ENCODE measurements around the gene MYOG. TPM values are rescaled to one million over a fixed set of nuclear protein-coding genes. Genes with fewer than 3 reads are reported as not detected.

Gene MYOG
- total and polyA plus RNA-seq, 10 of the 15 experiments (the other 5 are each of a cell fraction or from before 2014, with no cell fraction given): not detected

DNA sequence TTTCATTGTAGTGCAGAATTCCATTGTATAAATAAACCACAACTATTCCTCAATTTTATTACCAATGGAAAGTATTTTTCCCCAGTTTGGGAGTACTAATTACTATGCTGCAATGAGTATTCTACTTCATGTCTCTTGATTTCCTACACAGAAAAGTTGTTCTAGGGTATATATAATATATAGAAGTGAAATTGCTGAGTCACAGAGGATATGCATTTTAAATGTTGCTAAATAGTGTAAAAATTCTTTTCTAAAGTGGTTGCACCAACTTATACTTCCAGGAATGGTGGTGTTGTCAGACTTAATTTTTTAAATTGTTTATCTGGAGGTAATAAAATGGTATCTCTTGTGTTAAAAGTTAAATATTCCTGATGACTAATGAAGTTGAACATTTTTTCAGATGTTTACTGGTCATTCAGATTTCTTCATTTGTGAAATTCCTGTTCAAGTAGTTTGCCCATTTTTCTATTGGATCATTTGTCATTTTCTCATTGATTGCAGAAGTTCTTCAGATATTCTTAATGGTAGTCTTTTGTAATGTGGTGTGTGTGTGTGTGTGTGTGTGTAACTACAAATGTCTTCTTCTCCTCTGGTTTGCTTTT, 19.1 kb upstream of the MYOG start:
- intact Hi-C loops (cut with micrococcal nuclease; ENCODE audit: unreplicated experiment): no loop called here
- RAD21 ChIA-PET (ENCODE audit: unreplicated experiment): no interaction called here
- H3K9ac ChIP-seq (ENCODE audit: control insufficient read depth, insufficient read depth, low read length): no peak overlapping the region
- H3K4me3 ChIP-seq: no peak overlapping the region
- no peak overlapping the region for H3K4me2 ChIP-seq (ENCODE audit: control insufficient read depth, insufficient read depth)
- in situ Hi-C loops (cut with MboI): no loop called here
- no peak overlapping the region for H2AFZ ChIP-seq (ENCODE audit: control insufficient read depth, low read depth, low read length)
- no peak for DNase-seq (ENCODE audit: low read depth, low spot score)
- BruUV-seq (replicated peaks): no TSS peak
- no peaks in the 10 kb centered on the region for H3K4me1 ChIP-seq (ENCODE audit: control insufficient read depth, insufficient read depth, low read length)
- no peaks in the 10 kb centered on the region for H4K20me1 ChIP-seq (ENCODE audit: control insufficient read depth, insufficient read depth)
- ATAC-seq: no peak
- SMC1A ChIA-PET (ENCODE audit: uncharacterized antibody, unreplicated experiment): no interaction called here
- H3K27ac ChIP-seq (ENCODE audit: control insufficient read depth, insufficient read depth): no peak overlapping the region
- FAIRE-seq: no peak
- CTCF ChIA-PET: interaction anchor here (1.1 kb wide), 1 partner anchor 12 kb away, joined by 3 read pairs; no protein-coding TSS in a partner anchor
- no peaks in the 10 kb centered on the region for H3K79me2 ChIP-seq (ENCODE audit: control insufficient read depth, insufficient read depth, low read length)
- H3K27me3 ChIP-seq (replicated peaks in 1 of 2; ENCODE audit: control insufficient read depth in 2 of 2, insufficient read depth in 2 of 2, low read length in 1 of 2): no peaks in the 10 kb centered on the region; a peak in 3 of 4 replicates
- no peaks in the 10 kb centered on the region for H3K36me3 ChIP-seq (ENCODE audit: control insufficient read depth in 2 of 2, insufficient read depth in 2 of 2, low read length in 1 of 2)
- no peak for TF ChIP-seq MEF2B (IDR thresholded peaks at IDR 0.05; ENCODE audit: partially characterized antibody, poor library complexity, severe bottlenecking)
- no peak for TF ChIP-seq IKZF1 (conservative IDR thresholded peaks at IDR 0.05)
- TF ChIP-seq STAT1 (conservative IDR thresholded peaks at IDR 0.05): no peak
- TF ChIP-seq BHLHE40 (IDR thresholded peaks at IDR 0.05; ENCODE audit: borderline replicate concordance in 1 of 2, low read depth in 2 of 2, low read length in 1 of 2): no peak
- TF ChIP-seq SPI1 (IDR thresholded peaks at IDR 0.05; ENCODE audit: borderline replicate concordance, insufficient read depth, low read depth, low read length): no peak
- TF ChIP-seq JUNB (IDR thresholded peaks at IDR 0.05): no peak
- no peak for TF ChIP-seq TCF3 (IDR thresholded peaks at IDR 0.05; ENCODE audit: borderline replicate concordance, insufficient read depth, low read depth, low read length)
- no peak for TF ChIP-seq SMC3 (IDR thresholded peaks at IDR 0.05; ENCODE audit: borderline replicate concordance, low read length)
- TF ChIP-seq CEBPB (IDR thresholded peaks at IDR 0.05; ENCODE audit: borderline replicate concordance in 1 of 2, low read depth in 2 of 2, low read length in 2 of 2): no peak
- POLR2A ChIA-PET: no interaction called here
- H3K9me3 ChIP-seq (replicated peaks; ENCODE audit: control insufficient read depth, insufficient read depth, low read length): no peaks in the 10 kb centered on the region
